GM12801 (cell line): ENCODE data around the gene IPMK.

Experiments
- CTCF ChIP-seq: IDR thresholded peaks from one replicate; pipeline ENCODE4 v1.5.1; 2011; ENCODE audit warnings: control low read depth; ENCODE audit not compliant: insufficient read length; ENCODE audit errors: extremely low read depth

The IPMK gene

DNA sequence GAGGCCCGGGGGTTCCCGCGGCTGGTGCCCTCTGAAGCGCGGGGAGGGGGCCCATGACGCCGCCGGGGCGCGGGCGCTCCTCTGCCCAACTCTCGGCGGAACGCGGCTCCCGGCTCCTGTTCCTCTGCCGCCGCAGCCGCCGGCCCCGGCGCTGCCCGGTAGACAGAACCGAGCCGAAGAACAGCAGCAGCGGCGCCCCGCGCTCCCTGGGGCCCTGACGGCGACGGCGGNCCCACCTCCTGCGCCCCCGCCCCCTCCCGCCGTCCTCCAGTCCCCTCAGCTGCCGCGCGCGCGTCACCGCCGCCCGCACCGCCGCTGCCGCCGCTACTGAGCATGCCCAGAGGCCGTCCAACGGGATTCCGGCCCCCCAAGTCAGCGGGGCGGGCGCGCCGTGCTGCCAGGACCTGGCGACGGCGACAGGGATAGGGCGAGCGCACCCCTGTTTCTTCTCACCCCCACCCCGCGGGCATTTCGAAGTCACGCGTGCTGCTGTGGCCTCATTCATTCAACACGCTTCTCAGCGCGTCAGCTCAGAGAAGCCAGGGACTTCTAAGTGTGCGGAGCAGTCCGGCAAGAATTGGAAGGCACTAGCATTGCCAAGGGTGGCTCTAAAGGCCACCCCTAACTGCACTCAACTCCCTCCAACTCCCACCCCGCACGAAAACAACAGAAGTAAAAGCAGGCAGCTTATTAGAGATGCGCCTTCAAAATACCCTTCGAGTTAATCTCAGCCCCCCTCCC is at the start of gene IPMK:
Gene IPMK (minus strand): TSS at position 182 of the 741 bp plus-strand sequence. CDS start 283 bp downstream, outside the sequence.
- no peak for TF ChIP-seq CTCF

- no peak for TF ChIP-seq CTCF
Measured at GRCh38 chr10:58316874-58317273, 49.2 kb upstream of the IPMK start.

DNA sequence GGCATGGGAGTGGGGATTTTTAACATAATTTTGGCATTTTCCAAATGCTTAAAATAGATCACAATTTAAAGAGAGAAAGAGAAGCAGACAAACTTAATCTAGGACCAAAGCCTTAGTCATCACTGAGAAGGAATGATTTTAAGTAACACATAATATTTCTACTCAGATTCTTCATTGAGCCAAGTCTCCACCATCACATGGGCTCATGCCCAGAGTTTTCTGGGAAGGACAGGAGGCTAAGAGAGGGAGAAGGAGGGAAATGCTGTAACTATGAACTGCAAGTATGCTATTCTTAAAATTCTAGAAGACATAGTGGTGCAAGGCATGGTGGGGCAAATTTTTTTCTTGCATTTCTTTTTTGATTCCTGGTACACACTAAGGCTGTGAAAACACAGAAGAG is 43.3 kb upstream of the IPMK start:
- no peak for TF ChIP-seq CTCF

DNA sequence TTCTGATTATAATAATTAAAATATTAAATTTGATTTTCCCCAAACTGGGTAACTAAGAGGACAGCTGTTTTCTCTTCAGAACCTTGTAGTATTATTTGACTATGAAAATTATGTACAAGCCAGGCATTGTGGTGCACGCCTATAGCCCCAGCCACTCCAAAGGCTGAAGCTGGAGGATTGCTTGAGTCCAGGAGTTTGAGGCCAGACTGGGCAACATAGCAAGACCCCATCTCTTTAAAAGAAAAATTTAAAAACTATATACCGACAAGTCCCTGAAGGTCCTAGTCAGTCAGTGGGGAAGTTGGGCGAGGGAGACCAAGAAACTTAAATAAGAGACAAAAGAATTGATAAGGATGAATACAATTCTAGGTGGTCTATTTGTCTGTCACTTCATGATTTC is 40.0 kb upstream of the IPMK start:
- no peak for TF ChIP-seq CTCF

GRCh38 chr10:58305821-58306220 is 38.1 kb upstream of the IPMK start:
- TF ChIP-seq CTCF, result no peak

DNA sequence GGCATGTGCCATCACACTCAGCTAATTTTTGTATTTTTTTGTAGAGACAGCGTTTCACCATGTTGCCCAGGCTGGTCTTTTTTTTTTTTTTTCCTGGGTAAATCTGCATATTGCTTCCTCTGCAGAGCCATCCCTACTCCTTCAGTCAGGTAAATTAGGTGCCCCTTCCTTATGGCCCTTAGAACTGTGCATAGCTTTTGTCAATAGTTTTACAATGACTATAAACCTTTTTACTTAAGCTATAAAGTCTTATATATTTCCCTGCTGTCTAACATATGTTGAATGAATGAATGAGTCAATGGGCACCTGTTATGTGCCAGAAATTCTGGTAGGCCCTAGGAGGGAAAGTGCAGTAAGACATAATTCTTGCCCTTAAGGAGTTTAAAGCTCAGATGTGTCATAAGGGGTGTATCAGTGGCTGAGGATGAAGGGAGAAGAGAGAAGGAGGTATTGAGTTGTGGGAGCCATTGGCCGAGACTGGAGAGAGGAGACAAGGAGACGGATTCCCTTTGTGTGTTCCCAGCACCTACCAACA is 36.5 kb upstream of the IPMK start:
- TF ChIP-seq CTCF, result no peak

- TF ChIP-seq CTCF, result no peak
Measured at GRCh38 chr10:58302254-58302653, 34.6 kb upstream of the IPMK start.
